Measurements from ENCODE around the gene CCDC148.
"Not testable (repeated sequence)": the region's sequence is repeated elsewhere in the genome, so short reads cannot be mapped to it uniquely, and the experiment has no call there.

Gene CCDC148

GRCh38 chr2:158491072-158491471 lies 34.5 kb upstream of the CCDC148 start:
- in situ Hi-C loops (cut with HindIII; ENCODE audit: low pct_unique_long_range_greater_than_20kb, low sequenced_read_pairs) = no loop called here
- no peak for TF ChIP-seq JUND (IDR thresholded peaks at IDR 0.05; ENCODE audit: low read depth)
- DNase-seq (ENCODE audit: low read depth in 1 of 2, low spot score in 1 of 2) = no peak

GRCh38 chr2:158489366-158490112 lies 33.0 kb upstream of the CCDC148 start:
- TF ChIP-seq JUND (IDR thresholded peaks at IDR 0.05; ENCODE audit: low read depth) = no peak
- in situ Hi-C loops (cut with HindIII; ENCODE audit: low pct_unique_long_range_greater_than_20kb, low sequenced_read_pairs) = no loop called here
- no peak for DNase-seq (ENCODE audit: low read depth in 1 of 2, low spot score in 1 of 2)

- in situ Hi-C loops (cut with HindIII; ENCODE audit: low pct_unique_long_range_greater_than_20kb, low sequenced_read_pairs) = no loop called here
- no peak for DNase-seq (ENCODE audit: low read depth in 1 of 2, low spot score in 1 of 2)
- no peak for TF ChIP-seq JUND (IDR thresholded peaks at IDR 0.05; ENCODE audit: low read depth)
Measured at GRCh38 chr2:158488442-158489216, 32.1 kb upstream of the CCDC148 start.

- DNase-seq (ENCODE audit: low read depth in 1 of 2, low spot score in 1 of 2) = no peak
Measured at GRCh38 chr2:158487419-158487818, 30.9 kb upstream of the CCDC148 start.

GRCh38 chr2:158486970-158487325 lies 30.4 kb upstream of the CCDC148 start:
- DNase-seq (ENCODE audit: low read depth in 1 of 2, low spot score in 1 of 2) = no peak
- TF ChIP-seq JUND (IDR thresholded peaks at IDR 0.05; ENCODE audit: low read depth) = no peak
- in situ Hi-C loops (cut with HindIII; ENCODE audit: low pct_unique_long_range_greater_than_20kb, low sequenced_read_pairs) = no loop called here

More at GRCh38 chr2:158487419-158487818, 30.9 kb upstream of the CCDC148 start:
- no peak for TF ChIP-seq JUND (IDR thresholded peaks at IDR 0.05; ENCODE audit: low read depth)
- in situ Hi-C loops (cut with HindIII; ENCODE audit: low pct_unique_long_range_greater_than_20kb, low sequenced_read_pairs) = no loop called here

GRCh38 chr2:158486150-158486969 lies 29.8 kb upstream of the CCDC148 start:
- DNase-seq (ENCODE audit: low read depth in 1 of 2, low spot score in 1 of 2) = no peak
- no peak for TF ChIP-seq JUND (IDR thresholded peaks at IDR 0.05; ENCODE audit: low read depth)
- in situ Hi-C loops (cut with HindIII; ENCODE audit: low pct_unique_long_range_greater_than_20kb, low sequenced_read_pairs) = no loop called here

- no peak for DNase-seq (ENCODE audit: low read depth in 1 of 2, low spot score in 1 of 2)
- TF ChIP-seq JUND (IDR thresholded peaks at IDR 0.05; ENCODE audit: low read depth) = no peak
- in situ Hi-C loops (cut with HindIII; ENCODE audit: low pct_unique_long_range_greater_than_20kb, low sequenced_read_pairs) = no loop called here
Measured at GRCh38 chr2:158484892-158485556, 28.5 kb upstream of the CCDC148 start.

- no peak for DNase-seq (ENCODE audit: low read depth in 1 of 2, low spot score in 1 of 2)
- in situ Hi-C loops (cut with HindIII; ENCODE audit: low pct_unique_long_range_greater_than_20kb, low sequenced_read_pairs) = no loop called here
- no peak for TF ChIP-seq JUND (IDR thresholded peaks at IDR 0.05; ENCODE audit: low read depth)
Measured at GRCh38 chr2:158482594-158482993, 26.0 kb upstream of the CCDC148 start.

GRCh38 chr2:158481116-158481515 lies 24.6 kb upstream of the CCDC148 start:
- in situ Hi-C loops (cut with HindIII; ENCODE audit: low pct_unique_long_range_greater_than_20kb, low sequenced_read_pairs) = no loop called here
- no peak for DNase-seq (ENCODE audit: low read depth in 1 of 2, low spot score in 1 of 2)
- no peak for TF ChIP-seq JUND (IDR thresholded peaks at IDR 0.05; ENCODE audit: low read depth)

- DNase-seq (ENCODE audit: low read depth in 1 of 2, low spot score in 1 of 2) = no peak
- no peak for TF ChIP-seq JUND (IDR thresholded peaks at IDR 0.05; ENCODE audit: low read depth)
- in situ Hi-C loops (cut with HindIII; ENCODE audit: low pct_unique_long_range_greater_than_20kb, low sequenced_read_pairs) = no loop called here
Measured at GRCh38 chr2:158478816-158479215, 22.3 kb upstream of the CCDC148 start.

GRCh38 chr2:158478237-158478636 lies 21.7 kb upstream of the CCDC148 start:
- TF ChIP-seq JUND (IDR thresholded peaks at IDR 0.05; ENCODE audit: low read depth) = no peak
- DNase-seq (ENCODE audit: low read depth in 1 of 2, low spot score in 1 of 2) = no peak
- in situ Hi-C loops (cut with HindIII; ENCODE audit: low pct_unique_long_range_greater_than_20kb, low sequenced_read_pairs) = no loop called here

GRCh38 chr2:158477202-158477601 lies 20.6 kb upstream of the CCDC148 start:
- in situ Hi-C loops (cut with HindIII; ENCODE audit: low pct_unique_long_range_greater_than_20kb, low sequenced_read_pairs) = no loop called here
- no peak for DNase-seq (ENCODE audit: low read depth in 1 of 2, low spot score in 1 of 2)
- TF ChIP-seq JUND (IDR thresholded peaks at IDR 0.05; ENCODE audit: low read depth) = no peak

- DNase-seq (ENCODE audit: low read depth in 1 of 2, low spot score in 1 of 2); in situ Hi-C loops (cut with HindIII; ENCODE audit: low pct_unique_long_range_greater_than_20kb, low sequenced_read_pairs): not testable (repeated sequence)
Measured at GRCh38 chr2:158474526-158475011, 18.0 kb upstream of the CCDC148 start.
